ENCODE measurements around the gene OR2D3. TPM values are rescaled to one million over a fixed set of nuclear protein-coding genes. Genes with fewer than 3 reads are reported as not detected.

The OR2D3 gene
- total and polyA plus RNA-seq, 2 of the 4 experiments (the other 2 are of a cell fraction): not detected

- Histone ChIP-seq H4K20me1 (ENCODE audit: insufficient read depth, low read length) (no peaks in the 10 kb centered on the region), H3K23ac (ENCODE audit: low read depth, low read length) (no peak overlapping the region), H4K8ac (ENCODE audit: low read depth in 2 of 2, low read length in 2 of 2) (no peak overlapping the region), H2BK15ac (ENCODE audit: low read depth, low read length) (no peak overlapping the region), H3K14ac (replicated peaks; ENCODE audit: low read depth, low read length) (no peak overlapping the region), H4K5ac (ENCODE audit: low read depth, low read length) (no peak overlapping the region), H2AK9ac (replicated peaks; ENCODE audit: low read depth, low read length, poor library complexity) (no peak overlapping the region), H3K27ac (ENCODE audit: insufficient read depth, low read length) (no peak overlapping the region), H2AK5ac (ENCODE audit: low read depth, low read length) (no peak overlapping the region), H2BK120ac (ENCODE audit: low read depth, low read length) (no peak overlapping the region), H3K4me2 (ENCODE audit: low read depth, low read length) (no peak overlapping the region), H3K4ac (ENCODE audit: low read depth, low read length) (no peak overlapping the region), H3K9me3 (ENCODE audit: control insufficient read depth, insufficient read depth, low read length) (peaks cover 3% of the 10 kb centered on the region; the same call in 1 of the 2 replicates), H3K79me1 (ENCODE audit: low read depth in 1 of 2, low read length in 2 of 2) (no peaks in the 10 kb centered on the region), H3K4me1 (ENCODE audit: control insufficient read depth, insufficient read depth, low read length) (no peaks in the 10 kb centered on the region), H4K91ac (ENCODE audit: insufficient read depth, low read depth, low read length) (no peak overlapping the region), H3K36me3 (ENCODE audit: control insufficient read depth, insufficient read depth, low read length) (no peaks in the 10 kb centered on the region), H3K18ac (ENCODE audit: low read depth, low read length) (no peak overlapping the region), H2AFZ (replicated peaks; ENCODE audit: low read length, poor library complexity) (no peak overlapping the region), H3K9me1 (ENCODE audit: insufficient read depth, low read length) (no peaks in the 10 kb centered on the region), H3K4me3 (ENCODE audit: insufficient read depth, low read depth, low read length) (no peak overlapping the region), H3K27me3 (ENCODE audit: control insufficient read depth, insufficient read depth, low read length) (no peaks in the 10 kb centered on the region), H3K9ac (ENCODE audit: low read depth, low read length) (no peak overlapping the region), H3K56ac (ENCODE audit: extremely low read depth, insufficient read depth, low read length) (no peak overlapping the region), H2BK20ac (ENCODE audit: low read depth, low read length) (no peak overlapping the region), H2BK5ac (ENCODE audit: low read depth, low read length, poor library complexity, severe bottlenecking) (no peak overlapping the region)
- dilution Hi-C loops (cut with HindIII; ENCODE audit: low sequenced_read_pairs, unreplicated experiment): no loop called here
- ChIA-PET POLR2A (ENCODE audit: unreplicated experiment) (no interaction called here), CTCF (no interaction called here)
- intact Hi-C loops (cut with micrococcal nuclease): no loop called here
- no peak for DNase-seq
- TF ChIP-seq CTCF (conservative IDR thresholded peaks at IDR 0.05; ENCODE audit: low read depth, low read length) (no peak), RCOR1 (IDR thresholded peaks at IDR 0.05; ENCODE audit: insufficient replicate concordance, low read length) (no peak), POLR2A (IDR thresholded peaks at IDR 0.05; ENCODE audit: low read depth, low read length) (no peak), BHLHE40 (IDR thresholded peaks at IDR 0.05; ENCODE audit: low read depth, low read length) (no peak), NFE2L2 (IDR thresholded peaks at IDR 0.05; ENCODE audit: low read depth, low read length) (no peak), SMC3 (IDR thresholded peaks at IDR 0.05; ENCODE audit: low read depth, low read length) (no peak), RFX5 (IDR thresholded peaks at IDR 0.05; ENCODE audit: low read depth, low read length) (no peak), RAD21 (IDR thresholded peaks at IDR 0.05; ENCODE audit: low read length) (no peak), USF2 (IDR thresholded peaks at IDR 0.05; ENCODE audit: low read depth, low read length) (no peak), CEBPB (IDR thresholded peaks at IDR 0.05; ENCODE audit: low read depth, low read length) (no peak), ELK1 (IDR thresholded peaks at IDR 0.05; ENCODE audit: borderline replicate concordance, low read depth, low read length) (no peak), MXI1 (IDR thresholded peaks at IDR 0.05; ENCODE audit: borderline replicate concordance, low read depth, low read length) (no peak), CHD1 (IDR thresholded peaks at IDR 0.05; ENCODE audit: low read depth, low read length) (no peak), FOS (IDR thresholded peaks at IDR 0.05; ENCODE audit: low read depth, low read length) (no peak), MAFK (IDR thresholded peaks at IDR 0.05; ENCODE audit: low read depth, low read length) (no peak), MAZ (IDR thresholded peaks at IDR 0.05; ENCODE audit: borderline replicate concordance, low read depth, low read length) (no peak)
- ATAC-seq (ENCODE audit: low read depth): no peak
- no TSS peak for BruUV-seq (replicated peaks)
- in situ Hi-C loops (cut with MboI; ENCODE audit: low sequenced_read_pairs): no loop called here
- 47% methylated on average over 3 of the region's 3 CpGs; no CpG with 5 or more reads in 1 of the 2 experiments for WGBS, 2 experiments (ENCODE audit: extremely low coverage in 2 of 2, insufficient read length in 1 of 2)
These were observed 43.9 kb upstream of the OR2D3 start for GRCh38 chr11:6876914-6877313.

Data from IMR-90 (cell line).